Hair follicular keratinocyte (primary cell): Measurements from ENCODE around the gene THAP11. TPM values are rescaled to one million over a fixed set of nuclear protein-coding genes. Genes with fewer than 3 reads are reported as not detected.

Experiments
- total RNA-seq: library from RNA; depleted of rRNA; stranded (reverse); fragments of >200 nt; gene quantifications from 2 replicates; pipeline ENCODE4 v1.2.3, GENCODE V29; 2015

Gene THAP11
- 28.3 and 57.1 TPM in 2 replicates for total RNA-seq

DNA sequence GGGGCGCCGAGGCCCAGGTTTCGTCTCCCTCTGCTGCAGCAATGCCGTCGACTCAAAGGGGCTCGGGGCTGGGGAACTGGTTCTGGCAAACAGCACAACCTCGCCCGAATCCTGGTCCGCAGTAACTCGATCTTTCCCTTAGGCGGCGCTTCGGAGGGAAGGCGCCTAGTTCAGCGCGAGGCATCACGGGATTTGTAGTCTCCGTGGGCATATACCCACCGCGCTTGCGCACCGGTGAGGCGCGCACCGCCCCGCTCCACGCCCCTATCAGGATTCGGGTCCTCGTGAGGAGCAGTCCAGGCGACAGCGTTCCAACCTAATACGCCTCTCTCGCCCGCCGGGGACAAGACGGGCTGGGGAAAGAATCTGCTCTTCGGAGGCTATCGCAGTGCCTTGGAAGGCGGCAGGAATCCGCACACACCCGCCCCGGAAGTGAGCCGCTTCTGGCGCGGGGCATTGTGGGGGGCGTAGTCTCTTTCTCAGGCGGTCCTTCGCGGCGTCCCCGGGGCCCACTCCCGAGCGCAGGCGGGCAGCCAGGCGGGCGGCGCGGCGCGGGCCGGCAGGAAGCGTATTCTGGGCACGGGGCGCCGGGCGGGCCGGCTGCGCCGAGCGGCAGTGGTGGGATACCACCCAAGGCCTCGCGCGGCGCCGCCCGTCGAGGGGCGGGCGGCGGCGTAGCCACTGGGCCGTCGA, at the start of gene THAP11:
Gene THAP11 (plus strand): TSS at position 505 of the 693 bp plus-strand sequence. CDS start 235 bp downstream, outside the sequence.

DNA sequence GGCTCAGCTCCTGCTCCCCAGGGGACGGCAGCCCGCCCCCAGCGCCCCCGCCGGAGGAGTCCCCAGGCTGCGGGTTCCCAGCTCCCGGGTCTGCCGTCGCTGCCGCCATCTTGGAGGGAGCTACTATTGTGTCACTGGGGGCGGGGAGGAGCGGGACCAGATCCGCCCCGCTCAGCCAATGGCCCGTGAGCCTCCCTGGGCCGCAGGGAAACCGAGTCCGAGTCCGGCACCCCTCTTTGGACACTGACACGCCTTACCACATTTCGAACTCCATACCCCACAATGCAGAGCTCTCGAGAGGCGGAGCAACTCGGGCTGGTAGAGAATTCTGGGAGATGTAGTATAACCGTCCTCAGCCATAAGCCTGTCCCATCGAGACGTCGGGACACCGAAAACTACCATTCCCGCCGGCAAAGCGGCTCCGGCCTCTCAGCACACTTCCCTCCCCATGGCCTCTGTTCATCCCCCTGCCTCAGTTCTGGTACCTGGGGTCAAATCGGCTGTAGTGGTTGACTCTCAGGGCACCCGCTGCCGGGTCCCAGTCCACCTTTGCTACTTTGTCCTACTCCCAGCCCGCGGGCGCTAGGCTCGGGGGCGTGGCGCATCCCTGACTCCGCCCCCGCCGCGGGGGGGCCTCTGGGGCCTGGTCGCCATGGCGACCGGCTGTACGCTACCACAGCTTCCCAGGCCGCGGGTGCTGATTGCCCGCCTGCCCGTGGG, 35.5 kb upstream of the THAP11 start, which contains the start of the genes RANBP10 and TSNAXIP1:
Gene RANBP10 (minus strand): TSS at position 133 of the 720 bp plus-strand sequence. CDS start 24 bp downstream, at position 109.
Gene TSNAXIP1 (plus strand): TSS at position 462 of the 720 bp plus-strand sequence. CDS start 261 bp downstream, outside the sequence.

GRCh38 chr16:67846320-67847063, 4.4 kb downstream of the THAP11 start, which contains the start of gene NUTF2:
TSS of gene NUTF2 (plus strand) at chr16:67846933. CDS start at chr16:67865131, 18,198 bp downstream.

DNA sequence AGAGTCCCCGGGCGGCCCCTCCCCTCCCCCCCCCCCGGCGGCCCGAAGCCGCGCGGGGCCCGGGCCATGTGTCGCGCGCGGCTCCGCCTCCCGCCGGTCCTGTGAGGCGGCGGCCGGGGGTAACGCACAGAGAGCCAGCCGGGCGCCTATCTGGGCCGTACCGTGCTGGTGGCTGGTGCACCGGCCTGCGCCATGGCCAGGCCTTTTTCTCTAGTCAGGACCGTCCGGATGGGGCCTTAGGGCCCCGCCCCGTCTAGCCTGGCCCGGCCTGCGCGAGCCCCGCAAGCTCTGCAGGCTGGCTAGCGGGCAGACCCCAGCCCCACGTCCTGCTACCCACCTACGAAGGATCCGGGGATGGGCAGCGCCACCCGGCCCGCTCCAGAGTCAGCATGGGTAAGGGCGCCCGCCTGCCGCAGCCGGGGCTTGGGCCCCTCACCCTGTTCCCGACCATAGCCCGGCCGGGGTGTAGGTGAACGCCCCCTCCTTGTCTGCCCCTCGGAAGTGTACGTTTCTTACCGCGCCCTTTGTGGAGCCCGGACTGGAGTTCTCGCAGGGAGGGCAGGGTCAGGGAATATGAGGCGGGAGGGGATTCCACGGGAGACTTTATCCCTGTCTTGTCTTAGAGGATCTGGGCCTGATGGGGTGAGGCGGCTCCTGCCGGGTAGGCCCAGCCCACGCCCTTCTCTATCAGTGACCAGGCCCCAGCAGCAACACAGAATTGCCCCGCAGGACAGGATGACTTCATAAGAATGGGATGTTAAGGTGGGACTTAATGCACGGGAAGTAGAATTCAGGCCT, 5.1 kb downstream of the THAP11 start, which contains the start of gene CENPT:
Gene CENPT (minus strand): TSS at position 630 of the 798 bp plus-strand sequence. CDS start 13,834 bp downstream, outside the sequence.

GRCh38 chr16:67872631-67873434, 30.7 kb downstream of the THAP11 start, which contains the start of gene EDC4:
TSS of gene EDC4 (plus strand) at chr16:67873052. CDS start at chr16:67873262, 210 bp downstream.

DNA sequence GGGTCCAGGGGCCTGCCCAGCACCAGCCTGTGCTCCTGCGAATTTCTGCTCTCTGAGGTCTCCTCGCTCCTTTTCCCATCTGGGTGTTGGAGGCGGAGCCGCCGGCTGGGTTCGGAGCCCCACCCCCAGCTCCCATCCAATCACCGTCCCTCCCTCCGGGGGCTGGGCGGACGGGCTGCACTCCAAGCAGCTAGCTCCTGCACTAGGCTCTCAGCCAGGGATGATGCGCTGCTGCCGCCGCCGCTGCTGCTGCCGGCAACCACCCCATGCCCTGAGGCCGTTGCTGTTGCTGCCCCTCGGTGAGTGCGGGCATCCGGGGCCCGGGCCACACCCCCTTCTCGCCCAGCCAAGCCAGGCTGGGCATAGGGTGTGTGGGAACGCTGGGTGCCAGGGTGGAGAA, 42.6 kb downstream of the THAP11 start, which contains the start of gene NRN1L:
Gene NRN1L (plus strand): TSS at position 202 of the 400 bp plus-strand sequence. CDS start 19 bp downstream, at position 221.

DNA sequence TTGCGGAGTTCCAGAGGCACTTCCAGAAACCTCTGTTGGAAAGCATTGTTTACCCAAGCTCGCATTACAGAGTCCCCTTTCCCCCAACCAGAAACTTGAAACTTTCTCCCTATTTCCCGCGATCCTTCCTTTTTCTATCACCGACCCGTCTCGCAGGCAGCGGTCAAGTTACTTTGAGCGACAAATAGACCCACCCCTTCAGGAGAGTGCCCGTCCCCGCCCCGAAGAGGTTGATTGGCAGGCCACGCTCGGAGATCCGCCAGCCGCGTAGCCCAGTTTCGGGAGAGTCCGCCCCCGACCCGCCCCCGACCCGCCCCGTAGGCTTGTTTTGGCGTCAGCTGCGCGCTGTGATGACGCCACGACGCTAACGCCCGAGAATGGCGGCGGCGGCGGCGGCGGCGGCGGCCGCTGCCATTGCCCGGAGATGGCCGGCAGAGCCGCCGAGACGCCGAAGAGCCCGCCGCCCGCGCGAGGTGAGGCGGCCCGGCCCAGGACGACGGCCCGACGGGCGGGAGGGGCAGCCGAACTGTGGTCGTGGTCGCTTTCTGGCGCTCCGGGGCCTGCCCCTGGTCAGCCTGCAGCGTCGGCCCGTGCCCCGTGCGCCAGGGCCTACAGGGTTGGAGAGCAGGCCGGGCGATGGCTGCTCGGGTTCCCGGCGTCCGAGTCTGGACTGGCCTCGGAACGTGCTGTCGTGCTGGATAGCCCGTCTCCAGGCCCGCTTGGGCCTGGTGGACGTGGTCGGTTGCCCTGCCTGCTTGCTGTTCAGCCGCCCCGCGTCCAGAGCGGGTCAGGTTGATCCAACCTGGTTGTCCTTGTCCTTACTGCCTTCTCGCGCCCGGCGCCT, 51.0 kb downstream of the THAP11 start, which contains the start of gene PSKH1:
Gene PSKH1 (plus strand): TSS at position 356 of the 844 bp plus-strand sequence. CDS start 15,496 bp downstream, outside the sequence.

Other genes with a start within 250 kb of the THAP11 start
- 0.08 and 0.16 TPM in 2 replicates for gene CARMIL2, start 197.2 kb upstream of the THAP11 start, total RNA-seq
- gene ACD, start 182.1 kb upstream of the THAP11 start, total RNA-seq, result 26.6 and 53.2 TPM in 2 replicates
- gene PARD6A, start 181.4 kb upstream of the THAP11 start, total RNA-seq, result 0.19 and 3.1 TPM in 2 replicates
- 13.4 and 14.6 TPM in 2 replicates for gene ENKD1, start 175.6 kb upstream of the THAP11 start, total RNA-seq
- 1.9 and 2.0 TPM in 2 replicates for gene C16orf86, start 175.5 kb upstream of the THAP11 start, total RNA-seq
- gene GFOD2, start 123.0 kb upstream of the THAP11 start, total RNA-seq, result 14.8 and 18.4 TPM in 2 replicates
- 3.7 TPM in 2 replicates for gene RANBP10, start 35.8 kb upstream of the THAP11 start, total RNA-seq
- 0.30 TPM in 1 of 2 replicates, not detected in the other for gene TSNAXIP1, start 35.4 kb upstream of the THAP11 start, total RNA-seq
- 313 and 331 TPM in 2 replicates for gene NUTF2, start 4.6 kb downstream of the THAP11 start, total RNA-seq
- 18.8 and 19.5 TPM in 2 replicates for gene CENPT, start 5.4 kb downstream of the THAP11 start, total RNA-seq
- gene EDC4, start 30.7 kb downstream of the THAP11 start, total RNA-seq, result 42.2 and 43.0 TPM in 2 replicates
- gene NRN1L, start 42.6 kb downstream of the THAP11 start, total RNA-seq, result not detected in 2 replicates
- gene PSKH1, start 50.9 kb downstream of the THAP11 start, total RNA-seq, result 6.2 and 7.4 TPM in 2 replicates
- gene CTRL, start 89.5 kb downstream of the THAP11 start, total RNA-seq, result 0.23 and 1.4 TPM in 2 replicates
- gene PSMB10, start 94.5 kb downstream of the THAP11 start, total RNA-seq, result 28.8 and 33.7 TPM in 2 replicates
- gene LCAT, start 101.8 kb downstream of the THAP11 start, total RNA-seq, result 6.0 and 9.6 TPM in 2 replicates
- 40.9 and 54.0 TPM in 2 replicates for gene SLC12A4, start 126.3 kb downstream of the THAP11 start, total RNA-seq
- 0.27 TPM in 1 of 2 replicates, not detected in the other for gene DPEP3, start 138.2 kb downstream of the THAP11 start, total RNA-seq
- gene DPEP2, start 157.2 kb downstream of the THAP11 start, total RNA-seq, result not detected in 2 replicates
- not detected in 2 replicates for gene DPEP2NB, start 173.6 kb downstream of the THAP11 start, total RNA-seq
- gene DDX28, start 180.9 kb downstream of the THAP11 start, total RNA-seq, result 7.2 and 9.6 TPM in 2 replicates
- 27.6 and 45.1 TPM in 2 replicates for gene DUS2, start 181.0 kb downstream of the THAP11 start, total RNA-seq
- gene NFATC3, start 243.1 kb downstream of the THAP11 start, total RNA-seq, result 8.4 and 10.7 TPM in 2 replicates